Upper lobe of left lung (tissue), 6 donors: Measurements from ENCODE around the gene ARPC1B. TPM values are rescaled to one million over a fixed set of nuclear protein-coding genes. Genes with fewer than 3 reads are reported as not detected.

Experiments used
- ATAC-seq, 2 donors: fragments of 200-7000 bp; cut with Tn5 transposase; one replicate each; pipeline ENCODE4 v1.9.1; 2022; ENCODE audit warnings: mild to moderate bottlenecking in 2 of 2, moderate library complexity in 2 of 2; ENCODE audit not compliant: low FRiP score in 2 of 2
- DNase-seq, 2 donors: peaks; one replicate each; pipeline ENCODE4 v3.0.0-alpha.2; 2019 to 2020
- H3K27ac ChIP-seq, 4 donors: fragments of 200-600 bp; sonication (generic); one replicate each; pipeline ENCODE4 v1.5.1; 2016 to 2019
- H3K27me3 ChIP-seq, 4 donors: fragments of 200-600 bp; sonication (generic); one replicate each; pipeline ENCODE4 v1.5.1; 2017 to 2019
- H3K36me3 ChIP-seq, 4 donors: fragments of 200-600 bp; sonication (generic); one replicate each; pipeline ENCODE4 v1.5.1; 2016 to 2019
- H3K4me1 ChIP-seq, 4 donors: fragments of 200-600 bp; sonication (generic); one replicate each; pipeline ENCODE4 v1.5.1; 2018 to 2019
- H3K4me3 ChIP-seq, 4 donors: fragments of 200-600 bp; sonication (generic); one replicate each; pipeline ENCODE4 v1.5.1; 2017 to 2019; ENCODE audit warnings: mild to moderate bottlenecking in 2 of 4, moderate library complexity in 1 of 4
- H3K9me3 ChIP-seq, 4 donors: fragments of 200-600 bp; sonication (generic); one replicate each; pipeline ENCODE4 v1.5.1; 2018 to 2019
- EP300 ChIP-seq, 4 donors: sonication (generic); formaldehyde crosslinking; IDR thresholded peaks; one replicate each; pipeline ENCODE4 v1.5.1; 2017; ENCODE audit warnings: antibody characterized with exemption in 4 of 4, control low read depth in 2 of 4
- POLR2A ChIP-seq, 4 donors: fragments of 450-650 bp; IDR thresholded peaks; one replicate each; pipeline ENCODE4 v1.5.1; 2016 to 2017; ENCODE audit warnings: antibody characterized with exemption in 4 of 4, mild to moderate bottlenecking in 2 of 4
- POLR2AphosphoS5 ChIP-seq, 2 donors: sonication (generic); formaldehyde crosslinking; IDR thresholded peaks; one replicate each; pipeline ENCODE4 v1.5.1; 2017; ENCODE audit warnings: antibody characterized with exemption in 2 of 2
- WGBS, 2 donors: methylation state at CpG; one replicate each; pipeline ENCODE4 v1.1.5; 2017 to 2018; 5-methylcytosine and 5-hydroxymethylcytosine counted together
- total RNA-seq, 6 donors: library from RNA; depleted of rRNA in 4 of 6; stranded (reverse); fragments of >200 nt in 4 of 6; gene quantifications; one replicate each; pipeline versions ENCODE4 v1.1.0 to v1.2.1, GENCODE V29; 2016 to 2021
- TF ChIP-seq, protein P1 (sequence below), 6 experiments: fragments of 450-650 bp in 4 of 6; fragments of 200-600 bp in 2 of 6; sonication (generic) in 2 of 6; IDR thresholded peaks; one replicate each; pipeline ENCODE4 v1.5.1; 2016 to 2019; ENCODE audit warnings: antibody characterized with exemption in 6 of 6
- donor health status: DM: no; HTN: no; CAD: no; lungs with moderate emphysema.
- donor health status: DM: no; HTN: yes; CAD: no; lungs with severe emphysema.

ARPC1B gene
- total RNA-seq, 6 donors from 2014 or later = 186 to 387 (median 304) TPM

DNA sequence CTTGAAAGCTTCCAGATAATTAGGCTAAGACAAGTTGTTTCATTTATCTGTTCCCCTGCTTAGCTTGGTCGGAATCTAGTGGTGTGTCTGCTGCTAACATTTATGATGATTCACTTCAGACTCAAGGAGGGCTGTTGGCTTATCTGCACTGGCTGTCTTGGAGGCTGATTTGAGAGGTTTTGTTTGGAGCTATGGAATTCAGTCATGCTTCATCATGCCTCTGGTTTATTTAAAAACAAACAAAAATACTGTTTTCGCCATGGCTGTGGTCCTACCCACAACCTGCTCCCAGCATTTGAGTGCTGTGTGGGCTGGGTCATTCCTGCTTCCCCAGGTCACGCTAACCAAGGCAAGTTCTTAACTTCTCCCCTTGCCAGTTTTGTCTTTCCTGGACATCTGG lies 11.7 kb upstream of the ARPC1B start:
- H3K27ac ChIP-seq = no peak overlapping the region
- H3K36me3 ChIP-seq = peaks cover 31 to 98% (median 82%) of the 10 kb centered on the region in 4 donors
- TF ChIP-seq EP300 (IDR thresholded peaks at IDR 0.05) (no peak), POLR2A (IDR thresholded peaks at IDR 0.05) (no peak)
- TF ChIP-seq, protein P1, sequence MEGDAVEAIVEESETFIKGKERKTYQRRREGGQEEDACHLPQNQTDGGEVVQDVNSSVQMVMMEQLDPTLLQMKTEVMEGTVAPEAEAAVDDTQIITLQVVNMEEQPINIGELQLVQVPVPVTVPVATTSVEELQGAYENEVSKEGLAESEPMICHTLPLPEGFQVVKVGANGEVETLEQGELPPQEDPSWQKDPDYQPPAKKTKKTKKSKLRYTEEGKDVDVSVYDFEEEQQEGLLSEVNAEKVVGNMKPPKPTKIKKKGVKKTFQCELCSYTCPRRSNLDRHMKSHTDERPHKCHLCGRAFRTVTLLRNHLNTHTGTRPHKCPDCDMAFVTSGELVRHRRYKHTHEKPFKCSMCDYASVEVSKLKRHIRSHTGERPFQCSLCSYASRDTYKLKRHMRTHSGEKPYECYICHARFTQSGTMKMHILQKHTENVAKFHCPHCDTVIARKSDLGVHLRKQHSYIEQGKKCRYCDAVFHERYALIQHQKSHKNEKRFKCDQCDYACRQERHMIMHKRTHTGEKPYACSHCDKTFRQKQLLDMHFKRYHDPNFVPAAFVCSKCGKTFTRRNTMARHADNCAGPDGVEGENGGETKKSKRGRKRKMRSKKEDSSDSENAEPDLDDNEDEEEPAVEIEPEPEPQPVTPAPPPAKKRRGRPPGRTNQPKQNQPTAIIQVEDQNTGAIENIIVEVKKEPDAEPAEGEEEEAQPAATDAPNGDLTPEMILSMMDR (IDR thresholded peaks at IDR 0.05) = no peak

DNA sequence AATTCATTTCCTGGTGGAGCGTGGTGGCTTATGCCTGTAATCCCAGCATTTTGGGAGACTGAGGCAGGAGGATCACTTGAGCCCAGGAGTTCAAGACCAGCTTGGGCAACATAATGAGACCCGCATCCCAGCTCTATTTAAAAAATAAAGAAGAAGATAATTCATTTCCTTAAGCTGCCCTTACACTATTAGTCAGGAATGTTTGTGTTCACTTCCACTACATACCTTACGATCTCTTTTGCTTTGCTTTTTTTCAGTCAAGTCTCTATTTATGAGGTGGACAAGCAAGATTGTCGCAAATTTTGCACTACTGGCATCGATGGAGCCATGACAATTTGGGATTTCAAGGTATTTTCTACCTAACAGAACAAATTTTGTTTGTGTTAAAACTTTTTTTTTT lies 11.2 kb upstream of the ARPC1B start:
- Histone ChIP-seq H3K27ac (no peak overlapping the region), H3K4me3 (no peak overlapping the region), H3K4me1 (peaks cover 0 to 4% (median 0%) of the 10 kb centered on the region in 4 donors), H3K27me3 (no peaks in the 10 kb centered on the region), H3K36me3 (peaks cover 27 to 93% (median 78%) of the 10 kb centered on the region in 4 donors), H3K9me3 (no peaks in the 10 kb centered on the region)
- ATAC-seq (no peak), DNase-seq (no peak)
- 91 to 95% methylated on average over 5 of the region's 5 CpGs for WGBS, 2 donors
- TF ChIP-seq POLR2AphosphoS5 (IDR thresholded peaks at IDR 0.05) = no peak
- no peak for TF ChIP-seq POLR2A (IDR thresholded peaks at IDR 0.05)
- TF ChIP-seq, protein P1 (IDR thresholded peaks at IDR 0.05) = no peak
- no peak for TF ChIP-seq EP300 (IDR thresholded peaks at IDR 0.05)

More for the DNA sequence above, 11.7 kb upstream of the ARPC1B start:
- H3K4me3 ChIP-seq = no peak overlapping the region
- DNase-seq (no peak), ATAC-seq (no peak)
- peaks cover 0 to 4% (median 0%) of the 10 kb centered on the region in 4 donors for H3K4me1 ChIP-seq
- no peaks in the 10 kb centered on the region for H3K9me3 ChIP-seq
- no peaks in the 10 kb centered on the region for H3K27me3 ChIP-seq
- WGBS, 2 donors = 81 to 83% methylated on average over 3 of the region's 3 CpGs

DNA sequence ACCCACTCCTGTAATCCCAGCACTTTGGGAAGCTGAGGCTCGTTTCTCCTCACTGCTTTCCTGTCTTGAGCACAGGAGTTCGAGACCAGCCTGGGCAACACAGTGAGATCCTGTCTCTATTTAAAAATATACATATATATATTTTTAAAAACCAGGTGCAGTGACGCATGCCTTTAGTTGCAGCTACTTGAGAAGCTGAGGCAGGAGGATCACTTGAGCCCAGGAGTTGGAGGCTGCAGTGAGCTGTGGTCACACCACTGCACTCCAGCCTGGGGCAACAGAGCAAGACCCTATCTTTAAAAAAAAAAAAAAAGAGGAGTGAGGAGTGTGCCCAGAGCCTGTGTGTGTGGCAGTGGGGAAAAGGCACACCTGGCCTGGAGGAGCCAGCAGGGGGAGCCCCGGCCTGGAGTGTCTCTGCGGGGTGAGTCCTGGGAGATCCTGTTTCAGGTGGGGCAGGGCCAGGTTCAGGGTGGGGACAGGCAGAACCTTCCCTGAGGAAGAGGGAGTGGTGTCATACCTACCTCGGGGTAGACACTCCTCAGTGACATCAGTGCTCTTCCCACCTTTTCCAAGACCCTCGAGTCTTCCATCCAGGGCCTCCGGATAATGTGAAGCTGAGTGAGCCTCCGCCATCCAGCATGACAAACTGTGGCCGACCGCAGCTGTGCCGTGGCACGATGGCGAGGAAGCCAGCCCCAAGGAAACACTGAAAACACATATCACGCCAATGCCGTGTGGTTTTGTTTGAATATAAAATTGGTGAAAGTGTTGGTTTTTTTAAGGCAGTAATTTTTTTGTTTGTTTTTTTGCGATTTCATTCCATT lies 9.0 kb upstream of the ARPC1B start:
- ATAC-seq (peak; percentile 74 to 79), DNase-seq (peak; percentile 72 to 88)
- Histone ChIP-seq H3K27me3 (no peaks in the 10 kb centered on the region), H3K4me3 (no peak overlapping the region), H3K36me3 (peaks cover 21 to 77% (median 56%) of the 10 kb centered on the region in 4 donors), H3K4me1 (peaks cover 0 to 15% (median 4%) of the 10 kb centered on the region in 4 donors), H3K27ac (no peak overlapping the region), H3K9me3 (no peaks in the 10 kb centered on the region)
- WGBS, 2 donors = 81 to 87% methylated on average over 14 to 17 of the region's 17 CpGs
- TF ChIP-seq POLR2AphosphoS5 (IDR thresholded peaks at IDR 0.05) (no peak), POLR2A (IDR thresholded peaks at IDR 0.05) (no peak), EP300 (IDR thresholded peaks at IDR 0.05) (no peak)
- TF ChIP-seq, protein P1 (IDR thresholded peaks at IDR 0.05) = peak; percentile 30 to 64 (median 53)

DNA sequence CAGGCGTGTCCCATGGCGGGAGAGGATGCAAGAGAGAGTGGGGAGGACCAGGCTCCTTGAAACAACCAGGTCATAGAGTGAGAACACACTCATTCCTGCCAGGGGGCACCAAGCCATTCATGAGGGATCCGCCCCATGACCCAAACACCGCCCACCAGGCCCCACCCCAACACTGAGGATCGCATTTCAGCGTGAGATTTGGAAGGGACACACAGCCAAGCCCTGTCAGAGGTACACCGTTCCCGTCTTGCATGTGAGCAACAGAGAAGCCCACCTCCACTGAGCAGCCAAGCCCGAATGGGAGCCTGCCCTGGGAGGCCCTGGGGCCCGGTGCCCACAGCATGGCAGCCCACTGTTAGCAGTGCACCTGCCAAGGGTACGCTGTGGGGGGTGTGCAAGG lies 7.9 kb upstream of the ARPC1B start:
- ATAC-seq (no peak), DNase-seq (no peak)
- H3K9me3 ChIP-seq = no peaks in the 10 kb centered on the region
- H3K4me1 ChIP-seq = peaks cover 0 to 15% (median 4%) of the 10 kb centered on the region in 4 donors
- no peaks in the 10 kb centered on the region for H3K27me3 ChIP-seq
- H3K36me3 ChIP-seq = peaks cover 21 to 66% (median 47%) of the 10 kb centered on the region in 4 donors
- no peak overlapping the region for H3K27ac ChIP-seq
- WGBS, 2 donors = 89 to 96% methylated on average over 4 to 11 of the region's 11 CpGs
- TF ChIP-seq, protein P1 (IDR thresholded peaks at IDR 0.05) = no peak
- no peak for TF ChIP-seq POLR2A (IDR thresholded peaks at IDR 0.05)
- TF ChIP-seq POLR2AphosphoS5 (IDR thresholded peaks at IDR 0.05) = no peak
- no peak overlapping the region for H3K4me3 ChIP-seq
